HG02970 (cell line): ENCODE measurements around the gene MBP.

Source experiments
- ATAC-seq: cut with Tn5 transposase; IDR thresholded peaks from one replicate; pipeline ENCODE4 v1.9.1; 2021; ENCODE audit warnings: mild to moderate bottlenecking, moderate library complexity, moderate number of reproducible peaks; ENCODE audit not compliant: unreplicated experiment, low FRiP score

The MBP gene

GRCh38 chr18:76932026-76932819 is 200.4 kb downstream of the MBP start:
- ATAC-seq, result no peak

- ATAC-seq, result no peak
Observed at GRCh38 chr18:76931171-76931570, 201.4 kb downstream of the MBP start.
